Daoy (cell line): ENCODE data around the gene PPP4R3A. TPM values are rescaled to one million over a fixed set of nuclear protein-coding genes. Genes with fewer than 3 reads are reported as not detected.
"Not testable (repeated sequence)": the region's sequence is repeated elsewhere in the genome, so short reads cannot be mapped to it uniquely, and the experiment has no call there.

ENCODE experiments used
- DNase-seq: peaks from one replicate; pipeline ENCODE4 v3.0.0-alpha.2; 2015; ENCODE audit warnings: low read depth
- total RNA-seq: library from RNA; depleted of rRNA; stranded (reverse); fragments of >200 nt; shearing (Covaris generic); gene quantifications from 2 replicates; pipeline ENCODE4 v1.2.3, GENCODE V29; 2014; rRNA removed

Gene PPP4R3A
- 71.0 and 78.3 TPM in 2 replicates for total RNA-seq

DNA sequence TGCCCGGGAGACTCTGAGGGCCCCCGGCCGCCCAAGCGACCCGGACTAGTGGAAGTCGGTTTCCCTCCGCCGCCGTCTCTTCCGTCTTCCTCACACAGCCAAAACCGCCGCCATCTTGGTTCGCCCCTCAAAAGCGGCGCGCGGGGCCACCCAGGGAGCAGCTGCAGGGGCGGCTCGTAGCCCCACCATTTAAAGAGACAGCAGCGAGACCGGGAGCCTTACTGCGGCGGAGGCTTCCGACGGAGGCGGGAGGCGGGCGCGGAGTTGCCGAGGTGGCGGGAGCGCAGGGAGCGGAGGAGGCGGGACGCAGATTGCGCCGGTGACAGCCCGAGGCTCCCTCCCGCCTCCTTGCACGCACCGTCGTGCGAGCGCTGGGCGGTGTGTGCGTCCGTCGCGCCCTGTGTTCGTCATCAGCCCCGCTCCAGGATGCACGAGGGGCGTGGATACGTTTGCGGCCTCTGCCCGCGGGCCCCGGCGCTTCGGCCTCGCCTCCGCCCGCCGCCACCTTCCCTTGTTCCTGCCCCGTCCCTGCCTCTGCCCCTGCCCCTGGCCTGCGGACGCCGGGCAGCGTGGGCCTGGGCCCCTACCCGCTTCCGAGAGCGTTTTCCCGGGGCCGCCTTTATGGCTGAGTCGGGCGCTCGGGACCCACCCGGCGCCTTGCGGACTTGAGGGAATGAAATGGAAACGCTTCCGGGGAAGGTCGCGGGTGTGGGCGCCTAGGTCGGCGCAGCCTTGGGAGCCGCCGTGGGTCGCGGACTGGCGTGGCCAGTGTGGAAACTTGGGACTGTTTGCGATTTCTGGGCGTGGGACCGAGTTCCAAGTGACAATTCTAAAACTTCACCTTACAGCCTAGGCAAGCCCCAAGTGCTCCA is at the start of gene PPP4R3A:
Gene PPP4R3A, minus strand, starts transcription at position 140 of the 872 bp plus-strand sequence. CDS start 663 bp downstream, outside the sequence.
- peak; percentile 99 for DNase-seq

- no peak for DNase-seq
These were observed 45.4 kb upstream of the PPP4R3A start for GRCh38 chr14:91555531-91555930.

DNA sequence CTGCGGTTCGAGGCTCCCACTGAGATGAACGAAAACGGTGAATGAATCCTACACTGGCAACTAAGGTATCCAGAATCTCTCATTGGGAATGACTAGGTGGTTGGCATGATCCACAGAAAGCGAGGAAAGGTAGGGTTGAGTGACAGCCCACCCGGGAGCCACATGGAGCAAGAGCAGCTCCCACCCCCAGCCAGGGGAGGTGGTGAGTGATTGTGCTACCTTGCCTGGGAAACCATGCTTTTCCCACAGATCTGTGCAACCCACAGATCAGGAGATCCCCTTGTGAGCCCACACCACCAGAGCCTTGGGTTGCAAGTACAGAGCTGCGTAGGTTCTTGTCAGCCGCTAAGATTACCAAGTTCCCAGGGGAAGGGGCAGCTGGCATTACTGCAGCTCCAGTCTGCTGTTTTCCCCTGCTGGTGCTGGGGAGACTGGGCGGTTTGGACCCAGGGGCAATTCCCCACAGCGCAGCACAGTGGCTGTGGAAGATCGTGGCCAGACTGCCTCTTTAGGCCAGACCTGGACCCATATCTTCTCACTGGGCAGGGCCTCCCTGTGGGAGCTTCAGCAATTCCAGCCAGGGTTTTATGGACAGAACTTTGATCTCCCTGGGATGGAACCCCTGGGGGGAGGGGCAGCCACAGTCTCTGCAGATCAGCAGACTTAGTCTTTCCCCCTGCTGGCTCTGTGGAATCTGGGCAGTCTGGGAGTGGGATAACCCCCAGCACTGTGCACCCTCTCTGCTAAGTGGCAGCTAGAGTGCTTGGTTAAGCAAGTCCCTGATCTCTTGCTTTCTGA is 44.6 kb upstream of the PPP4R3A start:
- DNase-seq, result no peak

DNA sequence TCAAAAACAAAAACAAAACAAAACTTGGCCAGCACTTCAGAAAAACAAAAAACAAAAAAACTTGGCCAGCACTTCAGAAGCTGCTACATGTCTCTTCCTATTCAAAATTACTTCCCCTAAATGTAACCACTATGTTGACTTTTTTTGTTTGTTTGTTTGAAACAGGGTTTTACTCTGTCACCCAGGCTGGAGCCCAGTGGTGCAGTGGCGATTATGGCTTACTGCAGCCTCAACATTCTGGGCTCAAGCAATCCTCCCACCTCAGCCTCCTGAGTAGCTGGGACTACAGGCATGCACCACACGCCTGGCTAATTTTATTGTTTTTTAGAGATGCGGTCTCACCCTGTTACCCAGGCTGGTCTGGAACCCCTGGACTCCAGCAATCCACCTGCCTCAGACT is 38.0 kb upstream of the PPP4R3A start:
- DNase-seq, result no peak

DNA sequence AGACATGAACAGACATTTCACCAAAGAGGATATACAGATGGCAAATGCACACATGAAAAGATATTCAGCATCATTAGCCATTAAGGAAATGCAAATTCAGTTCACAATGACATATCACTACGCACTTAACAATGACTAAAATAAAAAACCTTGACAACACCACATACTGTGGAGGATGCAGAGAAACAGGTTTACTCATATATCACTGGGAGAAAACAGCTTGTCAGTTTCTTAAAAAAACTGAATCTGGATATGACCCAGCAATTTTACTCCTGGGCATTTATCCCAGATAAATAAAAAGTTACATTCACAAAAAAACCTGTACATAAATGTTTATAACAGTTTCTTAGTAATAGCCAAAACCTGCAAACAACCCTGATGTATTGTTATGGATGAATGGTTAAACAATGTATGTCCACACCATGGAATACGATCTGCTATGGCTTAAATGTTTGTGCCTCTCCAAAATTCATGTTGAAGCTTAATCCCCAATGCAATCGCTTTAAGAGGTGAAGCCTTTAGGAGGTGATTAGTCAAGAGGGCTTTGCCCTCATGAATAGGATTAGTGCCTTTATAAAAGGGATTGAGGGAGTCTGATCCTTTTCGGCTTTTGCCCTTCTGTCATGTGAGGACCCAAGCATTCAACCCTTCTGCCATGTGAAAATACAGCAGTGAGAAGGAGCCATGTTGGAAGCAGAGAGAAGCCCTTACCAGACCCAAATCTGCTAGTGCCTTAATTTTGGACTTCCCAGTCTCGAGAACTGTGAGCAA is 36.0 kb upstream of the PPP4R3A start:
- DNase-seq, result no peak

DNA sequence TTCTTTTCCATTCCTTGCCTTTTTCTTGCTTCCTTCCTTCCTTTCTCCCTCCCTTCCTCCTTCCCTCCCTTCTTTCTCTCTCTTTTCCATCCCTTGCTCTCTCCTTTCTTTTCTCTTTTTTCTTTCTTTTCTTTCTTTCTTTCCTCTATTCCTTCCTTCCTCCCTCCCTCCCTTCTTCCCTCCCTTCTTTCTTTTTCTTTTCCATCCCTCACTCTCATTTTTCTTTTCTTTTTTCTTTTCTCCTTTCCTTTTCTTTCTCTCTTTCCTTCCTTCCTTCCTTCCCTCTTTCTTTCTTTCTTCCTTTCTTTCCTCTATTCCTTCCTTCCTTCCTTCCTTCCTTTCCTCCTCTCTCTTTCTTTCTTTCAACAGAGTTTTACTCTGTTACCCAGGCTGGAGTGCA is 35.1 kb upstream of the PPP4R3A start:
- DNase-seq, result no peak

- DNase-seq, result no peak
These were observed 26.2 kb upstream of the PPP4R3A start for GRCh38 chr14:91536327-91536726.

- not testable (repeated sequence) for DNase-seq
These were observed 23.9 kb upstream of the PPP4R3A start for GRCh38 chr14:91534059-91534458.

DNA sequence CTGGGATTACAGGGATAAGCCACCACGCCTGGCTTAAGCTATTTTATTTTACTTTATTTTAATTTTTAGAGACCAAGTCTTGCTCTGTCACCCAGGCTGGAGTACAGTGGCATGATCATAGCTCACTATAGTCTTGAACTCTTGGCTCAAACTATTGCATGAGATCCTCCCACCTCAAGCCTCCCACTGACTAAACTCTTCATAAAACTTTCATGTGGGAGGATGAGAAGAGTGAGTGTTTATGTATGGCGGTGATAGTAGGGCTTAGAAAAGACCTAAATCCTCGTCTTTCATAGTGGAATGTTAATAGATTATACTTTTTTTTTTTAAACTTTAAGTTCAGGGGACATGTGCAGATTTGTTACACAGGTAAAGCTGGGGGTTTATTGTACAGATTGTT is 23.5 kb upstream of the PPP4R3A start:
- no peak for DNase-seq

DNA sequence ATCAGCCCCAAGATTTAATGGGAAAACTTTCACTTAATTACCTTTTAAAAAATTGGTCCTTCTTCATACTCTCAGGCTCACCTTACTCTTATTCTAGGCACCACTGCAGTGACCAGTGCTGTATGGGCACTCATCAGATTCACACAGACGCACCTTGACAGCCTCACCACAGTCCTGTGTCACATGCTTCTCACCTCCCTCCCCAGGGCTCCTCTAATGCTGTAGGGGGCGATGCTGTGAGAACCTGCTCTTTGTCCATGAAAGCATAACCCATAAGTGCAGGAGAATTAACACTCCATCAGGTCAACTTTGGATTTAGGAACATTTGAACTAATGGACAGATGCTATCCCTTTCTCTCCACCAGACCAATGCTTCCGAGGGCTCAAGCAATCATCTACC is 13.9 kb upstream of the PPP4R3A start:
- DNase-seq, result no peak

GRCh38 chr14:91521061-91521640 is 11.0 kb upstream of the PPP4R3A start:
- no peak for DNase-seq

DNA sequence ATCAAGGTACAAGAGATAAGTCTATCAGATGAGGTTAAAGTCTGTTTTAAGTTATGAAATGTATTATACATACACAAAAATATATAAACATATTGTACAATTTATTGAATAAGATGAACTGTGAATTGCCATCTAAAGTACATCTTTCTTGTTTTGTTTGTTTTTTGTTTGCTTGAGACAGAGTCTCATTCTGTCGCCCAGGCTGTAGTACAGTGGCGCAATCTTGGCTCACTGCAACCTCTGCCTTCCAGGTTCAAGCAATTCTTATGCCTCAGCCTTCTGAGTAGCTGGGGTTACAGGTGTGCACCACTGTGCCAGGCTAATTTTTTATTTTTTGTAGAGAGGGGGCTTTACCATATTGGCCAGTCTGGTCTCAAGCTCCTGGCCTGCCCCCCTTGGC is 10.0 kb upstream of the PPP4R3A start:
- no peak for DNase-seq

GRCh38 chr14:91519239-91520036 is 9.3 kb upstream of the PPP4R3A start:
- no peak for DNase-seq

DNA sequence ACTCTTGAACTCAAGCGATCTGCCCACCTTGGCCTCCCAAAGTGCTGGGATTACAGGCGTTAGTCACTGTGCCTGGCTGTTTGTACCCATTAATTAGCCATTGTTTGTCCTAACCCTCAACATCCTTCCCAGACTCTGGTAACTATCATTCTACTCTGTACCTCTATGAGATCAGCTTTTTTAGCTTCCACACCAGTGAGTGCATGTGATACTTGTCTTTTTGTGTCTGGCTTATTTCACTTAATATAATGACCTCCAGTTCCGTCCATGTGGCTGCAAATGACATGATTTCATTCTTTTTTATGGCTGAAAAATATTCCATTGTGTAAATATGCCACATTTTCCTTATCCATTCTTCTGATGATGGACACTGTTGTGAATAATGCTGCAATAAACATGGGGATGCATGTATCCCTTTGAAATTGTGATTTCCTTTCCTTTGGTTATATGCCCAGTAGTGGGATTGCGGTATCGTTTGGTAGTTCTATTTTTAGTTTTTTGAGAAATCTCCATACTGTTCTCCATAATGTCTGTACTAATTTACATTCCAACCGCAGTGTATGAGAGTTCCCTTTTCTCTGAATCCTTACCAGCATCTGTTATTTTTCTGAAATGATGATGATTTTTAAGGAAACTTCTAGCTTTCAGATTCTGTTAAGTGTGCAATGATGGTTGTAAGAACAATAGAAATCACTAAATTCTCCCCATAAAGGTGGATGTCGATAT is 6.7 kb upstream of the PPP4R3A start:
- no peak for DNase-seq

DNA sequence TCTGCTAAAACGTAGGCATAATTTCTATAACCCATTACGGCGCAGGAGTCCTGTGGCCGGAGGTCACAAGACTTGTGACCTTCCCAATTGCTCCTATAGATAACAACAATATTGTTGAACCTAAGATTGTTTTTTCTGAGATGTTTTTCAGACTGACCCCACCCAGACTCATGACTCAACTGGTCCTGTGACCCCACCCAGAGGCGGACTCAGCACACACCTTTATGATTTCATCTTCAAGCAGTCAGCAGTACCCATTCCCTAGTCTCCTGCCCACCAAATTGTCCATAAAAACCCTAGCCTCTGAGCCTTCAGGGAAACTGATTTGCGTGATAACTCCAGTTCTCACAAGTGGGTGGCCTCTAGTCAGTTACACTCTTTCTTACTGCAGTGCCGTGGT is 5.9 kb upstream of the PPP4R3A start:
- no peak for DNase-seq

DNA sequence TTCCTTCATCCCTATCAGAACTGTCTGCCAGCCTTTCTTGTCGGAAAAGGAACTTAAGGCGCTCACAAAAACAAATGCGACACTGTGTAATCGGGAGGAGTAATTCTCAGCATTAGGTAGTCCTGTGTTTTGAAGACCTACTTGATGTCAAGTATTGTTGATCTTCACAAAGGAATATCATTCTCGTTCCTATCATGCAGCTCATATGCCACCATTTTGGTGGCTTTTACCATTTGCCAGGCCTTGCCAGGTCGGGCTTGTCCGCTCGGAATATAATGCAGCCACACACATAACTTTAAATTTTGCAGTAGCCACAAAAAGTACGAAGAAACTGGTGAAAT is 903 bp upstream of the PPP4R3A start:
- DNase-seq, result no peak

- no peak for DNase-seq
These were observed 286 bp downstream of the PPP4R3A start for GRCh38 chr14:91509878-91510170.

DNA sequence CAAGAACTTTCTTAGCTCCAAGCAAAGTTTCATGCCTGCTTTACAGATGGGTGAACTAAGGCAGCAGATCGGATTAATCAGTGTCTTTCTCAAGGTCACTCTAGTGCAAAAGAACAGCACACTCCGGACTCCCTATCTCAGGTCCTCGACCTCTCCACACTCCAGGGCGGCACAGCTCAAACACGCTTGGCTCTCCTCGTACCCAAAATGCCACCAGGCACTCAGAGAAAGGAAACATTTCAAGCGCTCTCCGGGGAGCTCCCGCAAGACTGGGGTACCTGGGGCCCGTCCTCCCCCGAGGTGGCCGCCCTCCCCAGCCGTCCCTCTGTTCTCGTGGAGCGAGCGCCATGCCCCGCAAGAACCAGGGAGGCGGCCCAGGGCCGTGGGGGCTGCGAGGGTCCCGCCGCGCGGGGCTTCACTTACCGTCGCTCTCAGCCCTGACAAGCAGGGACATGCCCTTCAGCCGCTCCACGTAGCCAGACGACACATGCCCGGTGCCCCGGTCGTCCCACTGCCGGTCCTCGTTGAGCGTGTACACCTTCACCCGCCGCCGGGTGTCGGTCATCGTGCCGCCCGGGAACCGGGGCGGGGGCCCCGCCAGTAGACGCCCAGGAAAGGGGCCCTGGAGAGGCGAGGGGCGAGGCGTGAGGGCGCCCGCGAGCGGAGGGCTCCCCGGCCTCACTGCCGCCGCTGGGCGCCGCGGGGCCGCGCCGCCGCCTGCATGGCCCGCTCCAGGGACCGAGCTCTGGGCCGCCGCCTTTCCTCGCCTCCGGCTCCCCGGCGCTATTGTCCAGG is 830 bp downstream of the PPP4R3A start:
- DNase-seq, result peak; percentile 31

DNA sequence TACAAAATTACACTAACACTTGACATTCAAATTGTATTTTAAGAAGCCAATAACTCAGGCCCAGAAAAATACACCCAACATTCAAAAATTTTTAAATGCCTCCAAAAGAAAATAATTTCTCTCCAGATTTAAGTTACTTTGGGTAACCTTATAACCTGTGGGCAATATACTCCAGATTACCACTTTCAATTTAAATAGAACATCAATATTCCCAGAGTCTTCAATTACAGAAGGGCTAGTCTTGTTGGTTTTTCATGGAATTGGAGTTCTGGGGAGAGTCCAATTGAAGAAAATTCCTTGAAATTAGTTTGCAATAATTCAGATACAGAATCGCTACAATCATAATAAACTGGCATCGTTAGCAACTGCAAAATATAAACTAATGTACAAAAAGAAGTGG is 2.0 kb downstream of the PPP4R3A start:
- DNase-seq, result no peak

GRCh38 chr14:91506226-91506625 is 3.9 kb downstream of the PPP4R3A start:
- DNase-seq, result no peak
